Islet of Langerhans (tissue), 1 donor: ENCODE data around the gene MEGF10.

ENCODE experiments used
- FAIRE-seq: peaks from one replicate; lab custom pipeline; 2011; peaks lifted over from hg19 to GRCh38; lab: Jason Lieb, UNC

MEGF10 gene

GRCh38 chr5:127326976-127327755, 36.6 kb downstream of the MEGF10 start:
- FAIRE-seq: no peak

- no peak for FAIRE-seq
These were observed 39.5 kb downstream of the MEGF10 start for GRCh38 chr5:127330116-127330515.

GRCh38 chr5:127331890-127332649, 41.5 kb downstream of the MEGF10 start:
- FAIRE-seq: no peak

GRCh38 chr5:127333483-127333882, 42.9 kb downstream of the MEGF10 start:
- no peak for FAIRE-seq

GRCh38 chr5:127335381-127335780, 44.8 kb downstream of the MEGF10 start:
- FAIRE-seq: no peak

GRCh38 chr5:127337876-127338275, 47.3 kb downstream of the MEGF10 start:
- no peak for FAIRE-seq

- FAIRE-seq: no peak
These were observed 47.9 kb downstream of the MEGF10 start for GRCh38 chr5:127338501-127338900.

GRCh38 chr5:127340606-127341005, 50.0 kb downstream of the MEGF10 start:
- no peak for FAIRE-seq

GRCh38 chr5:127342364-127342763, 51.8 kb downstream of the MEGF10 start:
- no peak for FAIRE-seq

- no peak for FAIRE-seq
These were observed 52.7 kb downstream of the MEGF10 start for GRCh38 chr5:127343313-127343712.

GRCh38 chr5:127343866-127344265, 53.3 kb downstream of the MEGF10 start:
- no peak for FAIRE-seq

GRCh38 chr5:127344931-127345330, 54.3 kb downstream of the MEGF10 start:
- no peak for FAIRE-seq

- FAIRE-seq: no peak
These were observed 60.8 kb downstream of the MEGF10 start for GRCh38 chr5:127351418-127351817.

- FAIRE-seq: no peak
These were observed 61.5 kb downstream of the MEGF10 start for GRCh38 chr5:127352068-127352467.

GRCh38 chr5:127353327-127353726, 62.7 kb downstream of the MEGF10 start:
- FAIRE-seq: no peak

- no peak for FAIRE-seq
These were observed 63.2 kb downstream of the MEGF10 start for GRCh38 chr5:127353796-127354195.

GRCh38 chr5:127355337-127355736, 64.7 kb downstream of the MEGF10 start:
- FAIRE-seq: no peak

- no peak for FAIRE-seq
These were observed 67.7 kb downstream of the MEGF10 start for GRCh38 chr5:127358284-127358683.

GRCh38 chr5:127358740-127359139, 68.1 kb downstream of the MEGF10 start:
- FAIRE-seq: no peak

GRCh38 chr5:127359502-127359901, 68.9 kb downstream of the MEGF10 start:
- FAIRE-seq: no peak

- no peak for FAIRE-seq
These were observed 72.8 kb downstream of the MEGF10 start for GRCh38 chr5:127363403-127363802.

GRCh38 chr5:127367029-127367428, 76.4 kb downstream of the MEGF10 start:
- FAIRE-seq: no peak

- no peak for FAIRE-seq
These were observed 77.4 kb downstream of the MEGF10 start for GRCh38 chr5:127367946-127368465.
